Activated CD8-positive, alpha-beta T cell treated with anti-CD3 and anti-CD28 coated beads, Interleukin-2, amount 10 ng/mL, durations not matched to agents 7 days and 5 days (primary cell): ENCODE measurements around the gene ASAP3. TPM values are rescaled to one million over a fixed set of nuclear protein-coding genes. Genes with fewer than 3 reads are reported as not detected.

ENCODE experiments used
- ATAC-seq: fragments of 150-1000 bp; cut with Tn5 transposase; one replicate; pipeline ENCODE4 v1.10.0; 2021; ENCODE audit warnings: moderate library complexity
- CTCF ChIA-PET: fragments of 350-600 bp; sonication (Branson Sonifier 250); formaldehyde crosslinking; loops from one replicate; lab custom pipeline; 2021; ENCODE audit warnings: antibody characterized with exemption; lab: Charles Lee
- POLR2A ChIA-PET: fragments of 350-600 bp; sonication (Branson Sonifier 250); formaldehyde crosslinking; loops from one replicate; lab custom pipeline; 2021; ENCODE audit warnings: antibody characterized with exemption; lab: Charles Lee
- DNase-seq: peaks from one replicate; pipeline ENCODE4 v3.0.0-alpha.2; 2020
- H3K27ac Mint-ChIP-seq: one replicate; pipeline ENCODE4 v1.8.0; 2021; ENCODE audit warnings: mild to moderate bottlenecking, mixed read lengths
- H3K27me3 Mint-ChIP-seq: one replicate; pipeline ENCODE4 v1.8.0; 2021; ENCODE audit warnings: low read depth, mixed read lengths
- H3K36me3 Mint-ChIP-seq: one replicate; pipeline ENCODE4 v1.8.0; 2021; ENCODE audit warnings: low read depth, mixed read lengths
- H3K4me1 Mint-ChIP-seq: one replicate; pipeline ENCODE4 v1.8.0; 2021; ENCODE audit warnings: low read depth, mixed read lengths
- H3K4me3 Mint-ChIP-seq: one replicate; pipeline ENCODE4 v1.8.0; 2021; ENCODE audit warnings: mild to moderate bottlenecking, mixed read lengths
- H3K9me3 Mint-ChIP-seq: one replicate; pipeline ENCODE4 v1.8.0; 2022; ENCODE audit warnings: mixed read lengths; ENCODE audit not compliant: insufficient read depth
- total RNA-seq, 2 experiments: library from RNA; stranded (reverse); gene quantifications; one replicate each; pipeline ENCODE4 v1.2.3, GENCODE V29; 2021

The ASAP3 gene
- total RNA-seq, 2 experiments from 2014 or later: 0.24 to 0.83 TPM

DNA sequence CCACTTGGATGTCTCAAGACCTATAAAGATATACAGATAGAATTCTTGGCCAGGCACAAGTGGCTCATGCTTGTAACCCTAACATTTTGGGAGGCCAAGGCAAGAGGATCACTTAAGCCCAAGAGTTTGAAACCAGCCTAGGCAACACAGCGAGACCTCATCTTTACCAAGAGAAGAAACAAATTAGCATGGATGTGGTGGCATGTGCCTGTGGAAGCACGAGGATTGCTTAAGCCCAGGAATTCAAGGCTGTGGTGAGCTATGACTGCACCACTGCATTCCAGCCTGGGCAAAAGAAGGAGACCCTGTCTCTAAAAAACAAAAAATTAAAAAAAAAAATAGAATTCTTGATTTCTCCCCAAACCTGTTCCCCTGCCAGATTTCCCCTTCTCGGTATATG is 8.3 kb downstream of the ASAP3 start:
- no peak for DNase-seq

DNA sequence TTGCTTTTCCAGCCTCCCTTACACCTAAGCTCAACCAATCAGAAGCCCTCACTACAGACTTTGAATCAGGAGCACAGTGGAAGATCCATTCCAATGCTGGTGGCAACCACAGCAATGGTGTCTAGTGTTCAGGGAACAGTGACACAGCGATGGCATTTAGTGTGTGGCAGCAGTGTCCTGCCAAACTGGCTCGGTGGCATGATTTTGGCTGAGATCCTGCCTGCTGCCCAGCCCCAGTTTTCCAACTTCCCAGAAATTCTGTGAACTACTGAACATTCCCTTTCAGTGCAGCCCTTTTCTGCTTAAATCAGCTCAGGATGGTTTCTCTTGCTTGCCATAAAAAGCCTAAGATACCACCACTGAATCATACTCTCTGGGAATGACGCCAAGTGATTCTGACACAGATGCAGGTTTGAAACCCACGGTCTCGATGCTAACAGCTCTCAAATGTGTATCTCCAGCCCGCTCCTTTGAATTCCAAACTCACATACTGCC is 8.8 kb downstream of the ASAP3 start:
- ChIA-PET CTCF (interaction anchor here (1.5 kb wide), 1 partner anchor 22 kb away, joined by 5 read pairs; no protein-coding TSS in a partner anchor), POLR2A (no interaction called here)
- Mint-ChIP-seq H3K27me3 (peaks cover 18% of the 10 kb centered on the region), H3K27ac (no peak overlapping the region), H3K4me3 (no peak overlapping the region), H3K9me3 (no peaks in the 10 kb centered on the region), H3K36me3 (no peaks in the 10 kb centered on the region), H3K4me1 (no peaks in the 10 kb centered on the region)
- no peak for DNase-seq
- ATAC-seq: no peak

More for the DNA sequence above, 8.3 kb downstream of the ASAP3 start:
- POLR2A ChIA-PET: no interaction called here
- Mint-ChIP-seq H3K4me1 (no peaks in the 10 kb centered on the region), H3K27ac (no peak overlapping the region), H3K4me3 (no peak overlapping the region), H3K9me3 (no peaks in the 10 kb centered on the region), H3K36me3 (no peaks in the 10 kb centered on the region), H3K27me3 (peaks cover 22% of the 10 kb centered on the region)
- CTCF ChIA-PET: interaction anchor here (1.5 kb wide), 1 partner anchor 22 kb away, joined by 5 read pairs; no protein-coding TSS in a partner anchor
- ATAC-seq: no peak

- Mint-ChIP-seq H3K27ac (no peak overlapping the region), H3K4me1 (no peaks in the 10 kb centered on the region), H3K36me3 (no peaks in the 10 kb centered on the region), H3K27me3 (peaks cover 10% of the 10 kb centered on the region), H3K4me3 (no peak overlapping the region), H3K9me3 (no peaks in the 10 kb centered on the region)
- no peak for DNase-seq
- CTCF ChIA-PET: interaction anchor here (1.0 kb wide), 1 partner anchor 24 kb away, joined by 3 read pairs; no protein-coding TSS in a partner anchor
- POLR2A ChIA-PET: no interaction called here
- ATAC-seq: no peak
Observed at GRCh38 chr1:23473037-23473800, 10.8 kb downstream of the ASAP3 start.

- CTCF ChIA-PET: interaction anchor here (1.0 kb wide), 1 partner anchor 25 kb away, joined by 3 read pairs; no protein-coding TSS in a partner anchor
- H3K9me3 Mint-ChIP-seq: no peaks in the 10 kb centered on the region
- no peaks in the 10 kb centered on the region for H3K36me3 Mint-ChIP-seq
- no peak overlapping the region for H3K27ac Mint-ChIP-seq
- POLR2A ChIA-PET: no interaction called here
- no peaks in the 10 kb centered on the region for H3K4me1 Mint-ChIP-seq
- no peak overlapping the region for H3K4me3 Mint-ChIP-seq
- H3K27me3 Mint-ChIP-seq: peaks cover 14% of the 10 kb centered on the region
- ATAC-seq (no peak), DNase-seq (no peak)
Observed at GRCh38 chr1:23472351-23473036, 11.5 kb downstream of the ASAP3 start.

DNA sequence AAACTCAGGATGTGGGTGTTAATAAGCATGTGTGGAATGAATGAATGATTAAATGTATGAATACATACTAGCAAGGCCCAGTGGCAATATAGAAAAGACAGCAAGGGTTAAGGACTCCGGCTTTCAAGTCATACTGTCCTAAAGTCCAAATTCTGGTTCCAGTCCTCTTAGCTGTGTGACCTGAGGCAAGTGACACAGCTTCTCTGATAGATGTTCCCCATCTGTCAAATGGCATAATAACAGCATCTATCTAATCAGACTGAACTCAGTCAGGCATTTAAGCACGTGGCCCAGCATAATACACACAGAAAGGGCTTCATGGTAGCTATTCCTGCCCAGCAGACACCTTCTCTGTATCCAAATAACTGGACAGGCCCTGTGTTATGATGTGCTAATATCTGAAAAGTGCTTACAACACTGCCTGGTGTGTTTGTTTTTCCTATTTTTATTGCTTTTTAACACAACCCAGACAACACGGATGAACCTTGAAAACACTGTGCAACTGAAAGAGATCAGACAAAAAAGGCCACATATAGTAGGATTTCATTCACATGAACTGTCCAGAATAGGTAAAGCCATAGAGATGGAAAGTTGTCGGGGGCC is 12.4 kb downstream of the ASAP3 start:
- H3K9me3 Mint-ChIP-seq: no peaks in the 10 kb centered on the region
- no peak for ATAC-seq
- CTCF ChIA-PET: interaction anchor here (0.6 kb wide), 1 partner anchor 376 kb away, joined by 3 read pairs; no protein-coding TSS in a partner anchor
- H3K4me1 Mint-ChIP-seq: no peaks in the 10 kb centered on the region
- DNase-seq: no peak
- POLR2A ChIA-PET: no interaction called here
- peaks cover 11% of the 10 kb centered on the region for H3K27me3 Mint-ChIP-seq
- H3K36me3 Mint-ChIP-seq: no peaks in the 10 kb centered on the region
- no peak overlapping the region for H3K4me3 Mint-ChIP-seq
- H3K27ac Mint-ChIP-seq: no peak overlapping the region

DNA sequence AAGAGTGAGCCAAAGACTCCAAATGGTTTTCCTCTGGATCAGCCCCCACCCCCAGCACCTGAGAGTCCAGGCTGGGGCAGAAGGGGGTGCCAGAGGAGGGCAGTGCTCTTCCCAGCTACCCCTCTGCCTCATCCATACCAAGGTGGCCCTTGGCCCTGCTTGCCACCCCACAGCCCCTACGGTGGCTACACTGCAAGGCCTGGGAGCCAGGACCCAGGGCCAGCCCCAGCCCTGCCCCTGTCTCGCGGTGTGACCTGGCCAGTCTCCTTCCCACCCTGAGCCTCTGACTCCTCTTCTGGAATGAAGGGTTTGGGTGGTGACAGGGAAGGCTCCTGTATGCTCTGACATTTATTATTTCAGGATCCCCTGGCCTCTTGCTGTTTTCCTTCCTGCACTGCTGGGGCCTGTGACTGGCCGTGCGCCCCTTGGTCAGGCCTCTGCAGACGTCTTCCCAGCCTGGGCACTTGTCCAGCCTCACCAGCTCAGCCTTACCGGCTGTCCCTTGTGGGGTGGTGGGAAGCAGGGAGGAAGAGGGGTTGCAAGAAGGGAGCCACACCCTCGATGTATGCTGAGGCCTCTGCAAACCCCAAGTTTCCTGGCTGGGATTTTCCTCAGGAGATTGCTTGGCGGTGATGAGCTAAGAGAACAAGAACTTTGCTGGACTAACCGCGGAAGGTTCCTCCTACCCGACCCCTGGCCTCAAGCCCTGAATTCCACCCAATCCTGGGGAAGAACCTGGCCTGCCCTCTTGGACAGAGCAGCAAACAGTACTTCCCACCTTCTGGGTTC is 13.5 kb downstream of the ASAP3 start:
- Mint-ChIP-seq H3K4me3 (no peak overlapping the region), H3K27me3 (peaks cover 7% of the 10 kb centered on the region), H3K36me3 (no peaks in the 10 kb centered on the region), H3K9me3 (no peaks in the 10 kb centered on the region), H3K4me1 (no peaks in the 10 kb centered on the region), H3K27ac (no peak overlapping the region)
- ATAC-seq (no peak), DNase-seq (no peak)
- CTCF ChIA-PET: no interaction called here
- POLR2A ChIA-PET: no interaction called here

- Mint-ChIP-seq H3K9me3 (no peaks in the 10 kb centered on the region), H3K27me3 (peaks cover 7% of the 10 kb centered on the region), H3K36me3 (no peaks in the 10 kb centered on the region), H3K4me1 (no peaks in the 10 kb centered on the region), H3K27ac (no peak overlapping the region), H3K4me3 (no peak overlapping the region)
- DNase-seq: no peak
- ChIA-PET POLR2A (no interaction called here), CTCF (no interaction called here)
- ATAC-seq: no peak
Observed at GRCh38 chr1:23469372-23469982, 14.5 kb downstream of the ASAP3 start.

DNA sequence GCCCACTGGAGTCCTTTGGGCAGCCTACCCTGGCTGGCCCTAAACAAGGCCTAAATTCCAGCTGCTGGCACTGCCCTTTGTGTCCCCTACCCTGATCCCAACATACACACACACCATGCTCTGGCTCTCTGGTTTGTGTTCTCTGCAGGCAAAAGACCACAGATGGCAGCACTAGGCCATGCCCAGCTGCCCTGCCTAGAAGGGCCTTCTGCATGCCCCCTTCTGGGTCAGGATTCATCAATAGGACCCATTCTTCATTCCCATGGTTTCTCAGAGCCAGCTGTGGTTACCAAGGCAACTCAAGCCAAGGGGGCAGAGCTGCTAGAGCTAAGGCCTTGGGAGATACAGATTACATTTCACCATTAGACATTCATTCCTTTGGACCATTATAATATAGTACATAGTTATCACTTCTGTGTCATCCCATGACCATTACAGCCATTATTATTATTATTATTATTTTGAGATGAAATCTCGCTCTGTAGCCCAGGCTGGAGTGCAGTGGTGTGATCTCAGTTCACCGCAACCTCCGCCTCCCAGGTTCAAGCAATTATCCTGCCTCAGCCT is 17.5 kb downstream of the ASAP3 start:
- Mint-ChIP-seq H3K27ac (no peak overlapping the region), H3K36me3 (no peaks in the 10 kb centered on the region), H3K9me3 (no peaks in the 10 kb centered on the region), H3K27me3 (peaks cover 3% of the 10 kb centered on the region), H3K4me1 (no peaks in the 10 kb centered on the region), H3K4me3 (no peak overlapping the region)
- no peak for DNase-seq
- CTCF ChIA-PET: interaction anchor here (0.6 kb wide), 1 partner anchor 29 kb away, joined by 3 read pairs; no protein-coding TSS in a partner anchor
- ATAC-seq: no peak
- POLR2A ChIA-PET: interaction anchor here (0.7 kb wide), 1 partner anchor 62 kb away, joined by 3 read pairs; no protein-coding TSS in a partner anchor

- no peak overlapping the region for H3K27ac Mint-ChIP-seq
- H3K9me3 Mint-ChIP-seq: no peaks in the 10 kb centered on the region
- ATAC-seq: no peak
- peaks cover 6% of the 10 kb centered on the region for H3K27me3 Mint-ChIP-seq
- DNase-seq: no peak
- ChIA-PET POLR2A (no interaction called here), CTCF (no interaction called here)
- no peak overlapping the region for H3K4me3 Mint-ChIP-seq
- H3K36me3 Mint-ChIP-seq: no peaks in the 10 kb centered on the region
- no peaks in the 10 kb centered on the region for H3K4me1 Mint-ChIP-seq
Observed at GRCh38 chr1:23463286-23463685, 20.7 kb downstream of the ASAP3 start.

GRCh38 chr1:23462766-23463165 is 21.2 kb downstream of the ASAP3 start:
- ChIA-PET POLR2A (no interaction called here), CTCF (no interaction called here)
- no peaks in the 10 kb centered on the region for H3K9me3 Mint-ChIP-seq
- H3K27me3 Mint-ChIP-seq: peaks cover 3% of the 10 kb centered on the region
- no peak overlapping the region for H3K4me3 Mint-ChIP-seq
- no peak overlapping the region for H3K27ac Mint-ChIP-seq
- no peaks in the 10 kb centered on the region for H3K36me3 Mint-ChIP-seq
- DNase-seq: no peak
- H3K4me1 Mint-ChIP-seq: no peaks in the 10 kb centered on the region
- no peak for ATAC-seq
